Liver (tissue), 9 donors: ENCODE measurements around the gene HES5. TPM values are rescaled to one million over a fixed set of nuclear protein-coding genes. Genes with fewer than 3 reads are reported as not detected.

Source experiments
- DNase-seq: peaks from one replicate; pipeline ENCODE4 v3.0.0-alpha.2; 2017; ENCODE audit warnings: low spot score
- H3K27ac ChIP-seq, 2 donors: one replicate each; pipeline ENCODE4 v1.7.0; 2013; ENCODE audit warnings: inconsistent platforms in 2 of 2, low read length in 2 of 2, control low read depth in 1 of 2, low read depth in 1 of 2, mild to moderate bottlenecking in 1 of 2
- H3K27me3 ChIP-seq, 4 donors: one replicate each; pipeline versions ENCODE4 v1.6.1 to v1.7.0; 2013; ENCODE audit warnings: low read length in 3 of 4, inconsistent platforms in 1 of 4, mild to moderate bottlenecking in 1 of 4, moderate library complexity in 1 of 4; ENCODE audit not compliant: control insufficient read depth in 4 of 4, insufficient read depth in 4 of 4
- H3K36me3 ChIP-seq, 4 donors: one replicate each; pipeline versions ENCODE4 v1.6.1 to v1.7.0; 2013; ENCODE audit warnings: low read length in 3 of 4, mild to moderate bottlenecking in 3 of 4, low read depth in 1 of 4, moderate library complexity in 1 of 4; ENCODE audit not compliant: control insufficient read depth in 4 of 4, insufficient read depth in 3 of 4
- H3K4me1 ChIP-seq, 4 donors: one replicate each; pipeline versions ENCODE4 v1.6.1 to v1.7.0; 2013; ENCODE audit warnings: low read length in 3 of 4, mild to moderate bottlenecking in 3 of 4, moderate library complexity in 1 of 4; ENCODE audit not compliant: control insufficient read depth in 4 of 4, insufficient read depth in 4 of 4
- H3K4me3 ChIP-seq, 3 donors: one replicate each; pipeline versions ENCODE4 v1.6.1 to v1.7.0; 2013; ENCODE audit warnings: low read length in 3 of 3, control low read depth in 1 of 3, low read depth in 1 of 3, mild to moderate bottlenecking in 1 of 3
- H3K9ac ChIP-seq, 2 donors: one replicate each; pipeline ENCODE4 v1.7.0; 2013; ENCODE audit warnings: low read length in 2 of 2, mild to moderate bottlenecking in 2 of 2, moderate library complexity in 2 of 2, control low read depth in 1 of 2, low read depth in 1 of 2
- H3K9me3 ChIP-seq, 4 donors: one replicate each; pipeline versions ENCODE4 v1.6.1 to v1.7.0; 2013; ENCODE audit warnings: low read length in 3 of 4; ENCODE audit not compliant: control insufficient read depth in 4 of 4
- EGR1 ChIP-seq, 2 donors: IDR thresholded peaks; 2 replicates each; pipeline ENCODE4 v1.6.1; 2016 to 2018; ENCODE audit warnings: antibody characterized with exemption in 2 of 2, low read depth in 2 of 2
- FOXA1 ChIP-seq: IDR thresholded peaks from 2 replicates; pipeline ENCODE4 v1.6.1; 2016; ENCODE audit warnings: antibody characterized with exemption
- FOXA2 ChIP-seq: IDR thresholded peaks from 2 replicates; pipeline ENCODE4 v1.6.1; 2016; ENCODE audit warnings: antibody characterized with exemption
- GABPA ChIP-seq, 2 donors: IDR thresholded peaks in 1 of 2; conservative IDR thresholded peaks in 1 of 2; 2 replicates each; pipeline ENCODE4 v1.6.1; 2016; ENCODE audit warnings: antibody characterized with exemption in 2 of 2, mild to moderate bottlenecking in 1 of 2, moderate library complexity in 1 of 2
- HNF4A ChIP-seq, 2 donors: conservative IDR thresholded peaks; 2 replicates each; pipeline ENCODE4 v1.6.1; 2016; ENCODE audit warnings: antibody characterized with exemption in 2 of 2, mild to moderate bottlenecking in 2 of 2
- HNF4G ChIP-seq: IDR thresholded peaks from 2 replicates; pipeline ENCODE4 v1.6.1; 2016; ENCODE audit warnings: antibody characterized with exemption
- JUND ChIP-seq, 2 donors: IDR thresholded peaks; 2 replicates each; pipeline ENCODE4 v1.6.1; 2016; ENCODE audit warnings: antibody characterized with exemption in 2 of 2
- NR2F2 ChIP-seq: IDR thresholded peaks from 2 replicates; pipeline ENCODE4 v1.6.1; 2016; ENCODE audit warnings: antibody characterized with exemption
- RAD21 ChIP-seq, 2 donors: IDR thresholded peaks; 2 replicates each; pipeline ENCODE4 v1.6.1; 2016; ENCODE audit warnings: antibody characterized with exemption in 2 of 2, mild to moderate bottlenecking in 2 of 2
- RXRA ChIP-seq, 2 donors: IDR thresholded peaks; 2 replicates each; pipeline ENCODE4 v1.6.1; 2017 to 2018; ENCODE audit warnings: antibody characterized with exemption in 2 of 2, mild to moderate bottlenecking in 1 of 2
- SP1 ChIP-seq: IDR thresholded peaks from 2 replicates; pipeline ENCODE4 v1.6.1; 2018; ENCODE audit warnings: antibody characterized with exemption, mild to moderate bottlenecking
- TAF1 ChIP-seq: conservative IDR thresholded peaks from 2 replicates; pipeline ENCODE4 v1.6.1; 2016; ENCODE audit warnings: antibody characterized with exemption, mild to moderate bottlenecking
- YY1 ChIP-seq: IDR thresholded peaks from 2 replicates; pipeline ENCODE4 v1.6.1; 2016; ENCODE audit warnings: antibody characterized with exemption, mild to moderate bottlenecking
- WGBS: extraction: QIAGEN DNeasy Blood & Tissue Kit; methylation state at CpG from one replicate; pipeline ENCODE4 v1.1.7; 2013; 5-methylcytosine and 5-hydroxymethylcytosine counted together
- polyA plus RNA-seq, 2 donors: library from polyadenylated mRNA; stranded (reverse) in 1 of 2; unstranded in 1 of 2; fragments of 200-250 nt in 1 of 2; fragments of >200 nt in 1 of 2; fragmentation: Nextera tagmentation in 1 of 2; extraction: Ambion mirVana in 1 of 2; gene quantifications; one replicate each; pipeline versions ENCODE4 v1.2.1 to v1.2.3, GENCODE V29; 2013 to 2015
- total RNA-seq, 2 donors: library from RNA; depleted of rRNA; stranded (reverse); fragments of >200 nt; gene quantifications; one replicate each; pipeline ENCODE4 v1.2.3, GENCODE V29; 2014
- TF ChIP-seq, protein P1 (sequence below): IDR thresholded peaks from 2 replicates; pipeline ENCODE4 v1.6.1; 2016; ENCODE audit warnings: antibody characterized with exemption
- TF ChIP-seq, protein P2 (sequence below): IDR thresholded peaks from 2 replicates; pipeline ENCODE4 v1.6.1; 2016; ENCODE audit warnings: antibody characterized with exemption
- TF ChIP-seq, protein P3 (sequence below): fragments of 150-350 bp; IDR thresholded peaks from 2 replicates; pipeline ENCODE4 v1.5.1; 2017; ENCODE audit warnings: improper control_type of control experiment, low read depth, low read length; ENCODE audit not compliant: missing input control
- TF ChIP-seq, protein P4 (sequence below): IDR thresholded peaks from 2 replicates; pipeline ENCODE4 v1.6.1; 2016; ENCODE audit warnings: antibody characterized with exemption, mild to moderate bottlenecking
- donor health status: healthy.
- donor health status: healthy.
- donor health status: healthy.
- donor health status: healthy.
- donor health status: healthy.

Gene HES5
- total and polyA plus RNA-seq, 4 donors = 0.08 to 0.93 TPM; not detected in 2

DNA sequence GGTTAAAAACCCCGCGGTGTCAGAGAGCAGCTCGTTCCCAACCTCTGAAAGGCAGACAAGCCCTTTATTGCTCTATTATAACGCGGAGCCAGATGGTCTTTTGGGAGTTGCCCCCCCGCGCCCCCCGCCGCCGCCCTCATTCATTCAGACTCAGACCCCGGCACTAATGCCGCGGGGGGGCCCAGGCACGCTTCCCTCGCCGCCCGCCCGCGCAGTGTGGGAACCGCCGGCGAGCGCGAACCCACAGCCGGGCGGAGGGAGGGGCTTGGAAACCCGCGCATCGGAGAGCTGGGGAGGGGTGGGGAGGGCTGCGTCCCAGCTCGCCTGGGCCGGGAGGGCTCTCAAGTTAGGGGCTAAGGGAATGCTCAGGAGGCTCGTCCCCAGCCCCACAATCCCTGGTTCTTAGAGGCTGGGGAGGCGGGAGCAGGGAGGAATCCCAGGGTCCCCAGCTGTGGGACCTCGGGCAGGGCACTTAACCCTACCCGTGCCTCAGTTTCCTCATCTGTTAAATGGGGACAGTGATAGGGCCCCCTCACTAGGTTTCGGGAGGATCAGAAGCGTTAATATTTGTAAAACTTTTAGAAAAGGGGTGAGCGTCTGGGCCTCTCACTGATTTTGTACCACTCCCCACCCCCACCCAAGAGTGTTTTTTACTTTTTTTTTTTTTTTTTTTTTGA is 10.9 kb upstream of the HES5 start (continued):
- TF ChIP-seq HNF4A (conservative IDR thresholded peaks at IDR 0.05) (no peak), EGR1 (IDR thresholded peaks at IDR 0.05; ENCODE audit: low read depth in 2 of 2) (no peak), YY1 (no peak), NR2F2 (no peak), GABPA (IDR thresholded peaks at IDR 0.05 in 1 of 2, conservative IDR thresholded peaks at IDR 0.05 in 1 of 2) (no peak), FOXA2 (no peak), RAD21 (IDR thresholded peaks at IDR 0.05) (no peak), TAF1 (no peak)
- TF ChIP-seq, protein P1, sequence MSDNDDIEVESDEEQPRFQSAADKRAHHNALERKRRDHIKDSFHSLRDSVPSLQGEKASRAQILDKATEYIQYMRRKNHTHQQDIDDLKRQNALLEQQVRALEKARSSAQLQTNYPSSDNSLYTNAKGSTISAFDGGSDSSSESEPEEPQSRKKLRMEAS = no peak
- TF ChIP-seq, protein P2, sequence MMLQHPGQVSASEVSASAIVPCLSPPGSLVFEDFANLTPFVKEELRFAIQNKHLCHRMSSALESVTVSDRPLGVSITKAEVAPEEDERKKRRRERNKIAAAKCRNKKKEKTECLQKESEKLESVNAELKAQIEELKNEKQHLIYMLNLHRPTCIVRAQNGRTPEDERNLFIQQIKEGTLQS = no peak

DNA sequence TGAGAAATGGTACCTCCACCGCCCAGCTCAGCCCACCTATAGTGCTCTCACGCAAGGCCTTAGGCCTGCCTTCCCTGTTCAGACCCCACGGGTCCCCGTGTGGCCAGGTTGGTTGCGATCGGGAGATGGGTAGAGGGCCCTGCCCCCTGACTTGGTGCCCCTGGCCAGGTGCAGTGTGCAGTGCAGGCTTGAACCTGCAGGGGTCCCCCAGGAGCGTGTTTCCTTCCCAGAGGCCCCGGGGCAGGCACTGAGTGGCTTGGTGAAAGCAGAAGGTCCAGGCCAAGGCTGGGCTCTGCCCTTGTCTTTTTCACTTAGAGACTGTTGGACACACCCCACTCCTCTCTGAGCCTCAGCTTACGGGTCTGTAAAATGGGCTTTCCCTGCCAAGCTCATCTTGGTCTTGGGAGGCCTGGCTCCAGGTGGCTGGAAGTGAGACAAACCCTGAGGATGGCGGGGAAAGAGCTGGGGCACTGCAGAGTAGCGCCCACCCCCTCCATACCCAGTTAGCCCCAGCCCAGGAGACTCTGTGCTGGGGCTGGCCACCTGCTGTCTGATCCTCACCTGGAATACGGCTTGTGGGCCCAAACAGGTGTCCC is 9.3 kb upstream of the HES5 start:
- TF ChIP-seq, protein P3, sequence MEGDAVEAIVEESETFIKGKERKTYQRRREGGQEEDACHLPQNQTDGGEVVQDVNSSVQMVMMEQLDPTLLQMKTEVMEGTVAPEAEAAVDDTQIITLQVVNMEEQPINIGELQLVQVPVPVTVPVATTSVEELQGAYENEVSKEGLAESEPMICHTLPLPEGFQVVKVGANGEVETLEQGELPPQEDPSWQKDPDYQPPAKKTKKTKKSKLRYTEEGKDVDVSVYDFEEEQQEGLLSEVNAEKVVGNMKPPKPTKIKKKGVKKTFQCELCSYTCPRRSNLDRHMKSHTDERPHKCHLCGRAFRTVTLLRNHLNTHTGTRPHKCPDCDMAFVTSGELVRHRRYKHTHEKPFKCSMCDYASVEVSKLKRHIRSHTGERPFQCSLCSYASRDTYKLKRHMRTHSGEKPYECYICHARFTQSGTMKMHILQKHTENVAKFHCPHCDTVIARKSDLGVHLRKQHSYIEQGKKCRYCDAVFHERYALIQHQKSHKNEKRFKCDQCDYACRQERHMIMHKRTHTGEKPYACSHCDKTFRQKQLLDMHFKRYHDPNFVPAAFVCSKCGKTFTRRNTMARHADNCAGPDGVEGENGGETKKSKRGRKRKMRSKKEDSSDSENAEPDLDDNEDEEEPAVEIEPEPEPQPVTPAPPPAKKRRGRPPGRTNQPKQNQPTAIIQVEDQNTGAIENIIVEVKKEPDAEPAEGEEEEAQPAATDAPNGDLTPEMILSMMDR = peak; percentile 8
- no peak for TF ChIP-seq RXRA (IDR thresholded peaks at IDR 0.05)
- no peak overlapping the region for H3K9ac ChIP-seq
- 75% methylated on average over 12 of the region's 12 CpGs for WGBS
- peaks cover 0 to 23% (median 5%) of the 10 kb centered on the region in 4 donors for H3K4me1 ChIP-seq
- no peak overlapping the region for H3K4me3 ChIP-seq
- H3K27me3 ChIP-seq = no peaks in the 10 kb centered on the region
- no peak for DNase-seq
- H3K36me3 ChIP-seq = no peaks in the 10 kb centered on the region
- no peaks in the 10 kb centered on the region for H3K9me3 ChIP-seq
- H3K27ac ChIP-seq = no peak overlapping the region

DNA sequence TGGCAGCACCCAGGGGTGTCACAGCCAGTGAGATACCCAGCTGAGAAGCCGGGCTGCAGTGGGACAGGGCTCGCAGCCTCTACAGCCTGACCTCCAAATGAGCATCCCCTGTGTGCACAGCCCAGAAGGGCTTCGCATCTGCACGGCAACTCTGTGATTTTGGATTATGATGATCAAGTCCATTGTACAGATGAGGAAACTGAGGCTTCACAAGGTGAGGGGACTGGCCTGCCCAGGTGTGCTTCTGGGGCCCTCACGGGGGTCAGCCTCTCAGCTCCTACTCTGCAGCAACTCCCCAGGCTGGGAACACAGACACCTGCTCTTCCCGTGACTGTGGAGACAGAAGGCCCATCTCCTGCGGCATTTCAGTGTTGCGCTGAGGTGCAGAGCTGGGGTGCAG is 8.8 kb upstream of the HES5 start:
- WGBS = 93% methylated on average over 8 of the region's 8 CpGs
- H3K9me3 ChIP-seq = no peaks in the 10 kb centered on the region
- no peak for TF ChIP-seq HNF4G
- TF ChIP-seq FOXA1 = no peak
- no peak for TF ChIP-seq RXRA (IDR thresholded peaks at IDR 0.05)
- no peak for TF ChIP-seq RAD21 (IDR thresholded peaks at IDR 0.05)
- TF ChIP-seq, protein P2 = no peak
- TF ChIP-seq FOXA2 = no peak
- no peak for TF ChIP-seq SP1
- TF ChIP-seq TAF1 = no peak
- no peak for TF ChIP-seq YY1
- TF ChIP-seq, protein P1 = no peak
- no peak for TF ChIP-seq GABPA (IDR thresholded peaks at IDR 0.05 in 1 of 2, conservative IDR thresholded peaks at IDR 0.05 in 1 of 2)
- TF ChIP-seq, protein P3 = no peak
- TF ChIP-seq, protein P4, sequence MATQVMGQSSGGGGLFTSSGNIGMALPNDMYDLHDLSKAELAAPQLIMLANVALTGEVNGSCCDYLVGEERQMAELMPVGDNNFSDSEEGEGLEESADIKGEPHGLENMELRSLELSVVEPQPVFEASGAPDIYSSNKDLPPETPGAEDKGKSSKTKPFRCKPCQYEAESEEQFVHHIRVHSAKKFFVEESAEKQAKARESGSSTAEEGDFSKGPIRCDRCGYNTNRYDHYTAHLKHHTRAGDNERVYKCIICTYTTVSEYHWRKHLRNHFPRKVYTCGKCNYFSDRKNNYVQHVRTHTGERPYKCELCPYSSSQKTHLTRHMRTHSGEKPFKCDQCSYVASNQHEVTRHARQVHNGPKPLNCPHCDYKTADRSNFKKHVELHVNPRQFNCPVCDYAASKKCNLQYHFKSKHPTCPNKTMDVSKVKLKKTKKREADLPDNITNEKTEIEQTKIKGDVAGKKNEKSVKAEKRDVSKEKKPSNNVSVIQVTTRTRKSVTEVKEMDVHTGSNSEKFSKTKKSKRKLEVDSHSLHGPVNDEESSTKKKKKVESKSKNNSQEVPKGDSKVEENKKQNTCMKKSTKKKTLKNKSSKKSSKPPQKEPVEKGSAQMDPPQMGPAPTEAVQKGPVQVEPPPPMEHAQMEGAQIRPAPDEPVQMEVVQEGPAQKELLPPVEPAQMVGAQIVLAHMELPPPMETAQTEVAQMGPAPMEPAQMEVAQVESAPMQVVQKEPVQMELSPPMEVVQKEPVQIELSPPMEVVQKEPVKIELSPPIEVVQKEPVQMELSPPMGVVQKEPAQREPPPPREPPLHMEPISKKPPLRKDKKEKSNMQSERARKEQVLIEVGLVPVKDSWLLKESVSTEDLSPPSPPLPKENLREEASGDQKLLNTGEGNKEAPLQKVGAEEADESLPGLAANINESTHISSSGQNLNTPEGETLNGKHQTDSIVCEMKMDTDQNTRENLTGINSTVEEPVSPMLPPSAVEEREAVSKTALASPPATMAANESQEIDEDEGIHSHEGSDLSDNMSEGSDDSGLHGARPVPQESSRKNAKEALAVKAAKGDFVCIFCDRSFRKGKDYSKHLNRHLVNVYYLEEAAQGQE = no peak
- TF ChIP-seq HNF4A (conservative IDR thresholded peaks at IDR 0.05) = no peak
- TF ChIP-seq NR2F2 = no peak
- TF ChIP-seq JUND (IDR thresholded peaks at IDR 0.05) = no peak
- TF ChIP-seq EGR1 (IDR thresholded peaks at IDR 0.05; ENCODE audit: low read depth in 2 of 2) = no peak
- H3K36me3 ChIP-seq = no peaks in the 10 kb centered on the region
- no peak overlapping the region for H3K9ac ChIP-seq
- H3K27ac ChIP-seq = no peak overlapping the region
- H3K27me3 ChIP-seq = no peaks in the 10 kb centered on the region
- H3K4me1 ChIP-seq = peaks cover 0 to 18% (median 4%) of the 10 kb centered on the region in 4 donors
- no peak for DNase-seq
- H3K4me3 ChIP-seq = no peak overlapping the region
